Sigmoid colon (tissue), 4 donors: ENCODE measurements around the gene BCL6B.

Experiments
- POLR2A ChIP-seq, 2 donors: fragments of 450-650 bp; IDR thresholded peaks; one replicate each; pipeline ENCODE4 v1.6.1; 2016; ENCODE audit warnings: antibody characterized with exemption in 2 of 2, mild to moderate bottlenecking in 2 of 2, moderate library complexity in 2 of 2
- POLR2AphosphoS5 ChIP-seq, 4 donors: sonication (generic); formaldehyde crosslinking; IDR thresholded peaks; one replicate each; pipeline ENCODE4 v1.6.1; 2017; ENCODE audit warnings: antibody characterized with exemption in 4 of 4

GRCh38 chr17:7035591-7036368, 12.9 kb downstream of the BCL6B start, which contains the start of gene SLC16A13:
- TF ChIP-seq POLR2A (IDR thresholded peaks at IDR 0.05) (peak in 1 of 2 donors; percentile 43), POLR2AphosphoS5 (IDR thresholded peaks at IDR 0.05) (peak; percentile 55 to 64 (median 58))
